HG03442 (cell line): ENCODE data around the gene SLIT3.
"Not testable (repeated sequence)": the region's sequence is repeated elsewhere in the genome, so short reads cannot be mapped to it uniquely, and the experiment has no call there.

ENCODE experiments used
- ATAC-seq: cut with Tn5 transposase; IDR thresholded peaks from one replicate; pipeline ENCODE4 v1.9.1; 2021; ENCODE audit warnings: mild to moderate bottlenecking, moderate library complexity; ENCODE audit not compliant: unreplicated experiment

SLIT3 gene

GRCh38 chr5:169114466-169115065 lies 186.4 kb downstream of the SLIT3 start:
- ATAC-seq = no peak

- no peak for ATAC-seq
Measured at GRCh38 chr5:169112016-169112415, 188.9 kb downstream of the SLIT3 start.

- no peak for ATAC-seq
Measured at GRCh38 chr5:169106911-169107706, 193.8 kb downstream of the SLIT3 start.

GRCh38 chr5:169105582-169105981 lies 195.4 kb downstream of the SLIT3 start:
- ATAC-seq = not testable (repeated sequence)

- no peak for ATAC-seq
Measured at GRCh38 chr5:169104937-169105494, 195.9 kb downstream of the SLIT3 start.

- no peak for ATAC-seq
Measured at GRCh38 chr5:169103586-169104181, 197.3 kb downstream of the SLIT3 start.

- ATAC-seq = no peak
Measured at GRCh38 chr5:169101966-169102365, 199.0 kb downstream of the SLIT3 start.

- no peak for ATAC-seq
Measured at GRCh38 chr5:169100735-169101075, 200.2 kb downstream of the SLIT3 start.

GRCh38 chr5:169099801-169100734 lies 200.9 kb downstream of the SLIT3 start:
- ATAC-seq = no peak

- no peak for ATAC-seq
Measured at GRCh38 chr5:169098331-169099121, 202.4 kb downstream of the SLIT3 start.

- ATAC-seq = no peak
Measured at GRCh38 chr5:169097374-169098326, 203.3 kb downstream of the SLIT3 start.

- ATAC-seq = no peak
Measured at GRCh38 chr5:169095976-169096375, 205.0 kb downstream of the SLIT3 start.

- ATAC-seq = no peak
Measured at GRCh38 chr5:169095410-169095960, 205.5 kb downstream of the SLIT3 start.

- no peak for ATAC-seq
Measured at GRCh38 chr5:169094586-169095409, 206.1 kb downstream of the SLIT3 start.

GRCh38 chr5:169091396-169091980 lies 209.5 kb downstream of the SLIT3 start:
- no peak for ATAC-seq

GRCh38 chr5:169089343-169089742 lies 211.6 kb downstream of the SLIT3 start:
- no peak for ATAC-seq

- no peak for ATAC-seq
Measured at GRCh38 chr5:169088028-169088725, 212.8 kb downstream of the SLIT3 start.
